Neural progenitor cell (in vitro differentiated cells): ENCODE data around the gene PRRG2.

ENCODE experiments used
- EZH2 ChIP-seq: fragments of 200-600 bp; sonication (generic); IDR thresholded peaks from 2 replicates; pipeline ENCODE4 v1.6.1; 2017; ENCODE audit warnings: antibody characterized with exemption, mild to moderate bottlenecking, moderate library complexity
- EZH2phosphoT487 ChIP-seq: fragments of 200-600 bp; sonication (generic); IDR thresholded peaks from 2 replicates; pipeline ENCODE4 v1.6.1; 2017; ENCODE audit warnings: antibody characterized with exemption
- TF ChIP-seq, protein P1 (sequence below): fragments of 200-600 bp; sonication (generic); IDR thresholded peaks from 2 replicates; pipeline ENCODE4 v1.5.1; 2017; ENCODE audit warnings: antibody characterized with exemption, mild to moderate bottlenecking

DNA sequence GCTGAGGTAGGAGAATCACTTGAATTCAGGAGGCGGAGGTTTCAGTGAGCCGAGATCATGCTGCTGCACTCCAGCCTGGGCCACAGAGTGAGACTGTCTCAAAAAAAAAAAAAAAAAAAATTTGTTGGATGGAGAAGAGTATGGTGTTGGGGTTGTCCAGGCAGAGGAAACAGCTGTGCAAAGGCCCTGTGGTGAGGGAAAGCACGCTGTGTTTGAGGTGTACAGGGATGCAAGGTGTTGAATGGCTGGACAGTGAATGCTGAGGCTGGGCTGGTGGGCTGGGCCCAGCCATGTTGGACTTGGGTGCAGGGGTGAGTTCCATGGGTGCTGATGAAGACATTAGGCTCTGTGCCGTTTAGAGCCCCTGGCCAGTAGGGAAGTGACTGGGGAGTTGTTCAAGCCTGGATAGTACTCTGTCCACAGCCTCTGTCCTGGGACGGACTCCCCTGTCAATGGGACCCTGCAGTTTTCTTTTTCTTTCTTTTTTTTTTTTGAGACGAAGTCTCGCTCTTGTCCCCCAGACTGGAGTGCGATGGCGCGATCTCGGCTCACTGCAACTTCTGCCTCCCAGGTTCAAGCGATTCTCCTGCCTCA, 28.5 kb downstream of the PRRG2 start:
- TF ChIP-seq, protein P1, sequence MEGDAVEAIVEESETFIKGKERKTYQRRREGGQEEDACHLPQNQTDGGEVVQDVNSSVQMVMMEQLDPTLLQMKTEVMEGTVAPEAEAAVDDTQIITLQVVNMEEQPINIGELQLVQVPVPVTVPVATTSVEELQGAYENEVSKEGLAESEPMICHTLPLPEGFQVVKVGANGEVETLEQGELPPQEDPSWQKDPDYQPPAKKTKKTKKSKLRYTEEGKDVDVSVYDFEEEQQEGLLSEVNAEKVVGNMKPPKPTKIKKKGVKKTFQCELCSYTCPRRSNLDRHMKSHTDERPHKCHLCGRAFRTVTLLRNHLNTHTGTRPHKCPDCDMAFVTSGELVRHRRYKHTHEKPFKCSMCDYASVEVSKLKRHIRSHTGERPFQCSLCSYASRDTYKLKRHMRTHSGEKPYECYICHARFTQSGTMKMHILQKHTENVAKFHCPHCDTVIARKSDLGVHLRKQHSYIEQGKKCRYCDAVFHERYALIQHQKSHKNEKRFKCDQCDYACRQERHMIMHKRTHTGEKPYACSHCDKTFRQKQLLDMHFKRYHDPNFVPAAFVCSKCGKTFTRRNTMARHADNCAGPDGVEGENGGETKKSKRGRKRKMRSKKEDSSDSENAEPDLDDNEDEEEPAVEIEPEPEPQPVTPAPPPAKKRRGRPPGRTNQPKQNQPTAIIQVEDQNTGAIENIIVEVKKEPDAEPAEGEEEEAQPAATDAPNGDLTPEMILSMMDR, result no peak
- no peak for TF ChIP-seq EZH2
- TF ChIP-seq EZH2phosphoT487, result no peak
